ENCODE data around the gene MAVS.

MAVS gene

GRCh38 chr20:3846740-3847428 is at the start of gene MAVS:
TSS of gene MAVS (plus strand) at chr20:3846834. CDS start at chr20:3854625, 7,791 bp downstream.
- DNase-seq (ENCODE audit: low read depth in 2 of 2): peak; percentile 62 to 84

- no peak for DNase-seq (ENCODE audit: low read depth in 2 of 2)
Measured at GRCh38 chr20:3797226-3797545, 49.4 kb upstream of the MAVS start.

GRCh38 chr20:3797592-3798372 is 48.9 kb upstream of the MAVS start:
- DNase-seq (ENCODE audit: low read depth in 2 of 2): no peak

- no peak for DNase-seq (ENCODE audit: low read depth in 2 of 2)
Measured at GRCh38 chr20:3798373-3798768, 48.3 kb upstream of the MAVS start.

GRCh38 chr20:3798908-3799248 is 47.8 kb upstream of the MAVS start:
- DNase-seq (ENCODE audit: low read depth in 2 of 2): no peak

GRCh38 chr20:3800256-3800877 is 46.3 kb upstream of the MAVS start:
- no peak for DNase-seq (ENCODE audit: low read depth in 2 of 2)

GRCh38 chr20:3800878-3801260 is 45.8 kb upstream of the MAVS start:
- no peak for DNase-seq (ENCODE audit: low read depth in 2 of 2)

GRCh38 chr20:3801299-3801698 is 45.3 kb upstream of the MAVS start:
- no peak for DNase-seq (ENCODE audit: low read depth in 2 of 2)

- no peak for DNase-seq (ENCODE audit: low read depth in 2 of 2)
Measured at GRCh38 chr20:3801846-3802245, 44.8 kb upstream of the MAVS start.

- no peak for DNase-seq (ENCODE audit: low read depth in 2 of 2)
Measured at GRCh38 chr20:3802524-3803239, 44.0 kb upstream of the MAVS start.

- no peak for DNase-seq (ENCODE audit: low read depth in 2 of 2)
Measured at GRCh38 chr20:3803289-3803688, 43.3 kb upstream of the MAVS start.

GRCh38 chr20:3803854-3804253 is 42.8 kb upstream of the MAVS start:
- no peak for DNase-seq (ENCODE audit: low read depth in 2 of 2)

GRCh38 chr20:3804254-3804751 is 42.3 kb upstream of the MAVS start:
- no peak for DNase-seq (ENCODE audit: low read depth in 2 of 2)

GRCh38 chr20:3804781-3805180 is 41.9 kb upstream of the MAVS start:
- no peak for DNase-seq (ENCODE audit: low read depth in 2 of 2)

- no peak for DNase-seq (ENCODE audit: low read depth in 2 of 2)
Measured at GRCh38 chr20:3808544-3808943, 38.1 kb upstream of the MAVS start.

- peak; percentile 90 for DNase-seq (ENCODE audit: low read depth in 2 of 2)
Measured at GRCh38 chr20:3811467-3812258, 35.0 kb upstream of the MAVS start.

- DNase-seq (ENCODE audit: low read depth in 2 of 2): no peak
Measured at GRCh38 chr20:3812259-3812681, 34.4 kb upstream of the MAVS start.

- no peak for DNase-seq (ENCODE audit: low read depth in 2 of 2)
Measured at GRCh38 chr20:3812975-3813847, 33.4 kb upstream of the MAVS start.

GRCh38 chr20:3813848-3814581 is 32.6 kb upstream of the MAVS start:
- no peak for DNase-seq (ENCODE audit: low read depth in 2 of 2)

Data from stimulated activated CD4-positive, alpha-beta T cell treated with anti-CD3 and anti-CD28 coated beads, Interleukin-15, amount 100 ng/mL, for 48 hours (primary cell).